ENCODE measurements around the gene AMOT.

The AMOT gene

GRCh38 chrX:112800971-112801775, 39.5 kb downstream of the AMOT start:
- DNase-seq: no peak

DNA sequence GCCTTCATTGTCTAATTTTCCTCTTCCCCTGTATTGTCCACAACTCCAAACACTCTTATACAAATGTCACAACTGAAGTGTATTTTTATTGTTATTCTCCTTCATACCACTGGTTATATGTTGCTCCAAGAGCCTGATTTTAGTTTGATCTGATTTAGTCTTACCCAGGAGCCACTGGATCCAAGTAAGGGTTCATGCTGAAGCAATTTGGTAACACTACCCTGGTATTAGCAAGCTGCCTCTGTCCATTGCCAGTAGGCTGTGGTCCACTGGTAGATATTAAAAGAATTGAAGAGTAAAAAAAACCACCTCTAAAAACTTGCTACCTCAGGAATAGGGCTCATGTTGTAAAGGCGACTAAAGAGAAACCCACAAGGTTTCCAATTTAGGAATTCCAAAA, 41.2 kb downstream of the AMOT start:
- DNase-seq: no peak

DNA sequence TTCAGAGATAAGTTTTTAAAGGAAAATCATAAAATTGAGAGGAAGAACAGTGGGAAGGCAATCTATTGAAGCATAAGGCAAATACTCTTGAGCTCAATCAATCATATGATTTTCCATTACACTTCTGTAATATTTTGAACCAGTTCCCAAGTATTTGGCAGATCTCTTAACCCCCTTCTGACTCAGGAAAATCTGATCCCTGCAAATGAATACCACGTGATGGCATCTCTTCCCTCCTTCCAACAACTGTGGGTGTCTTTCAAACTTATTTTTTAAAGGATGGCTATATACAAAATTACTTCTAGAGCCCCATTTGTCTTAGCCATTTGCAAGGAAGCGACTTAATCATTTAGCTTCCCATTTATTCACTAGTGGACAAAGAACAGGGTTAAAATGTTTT, 41.9 kb downstream of the AMOT start:
- DNase-seq: no peak

- no peak for DNase-seq
These were observed 50.7 kb downstream of the AMOT start for GRCh38 chrX:112789931-112790330.

DNA sequence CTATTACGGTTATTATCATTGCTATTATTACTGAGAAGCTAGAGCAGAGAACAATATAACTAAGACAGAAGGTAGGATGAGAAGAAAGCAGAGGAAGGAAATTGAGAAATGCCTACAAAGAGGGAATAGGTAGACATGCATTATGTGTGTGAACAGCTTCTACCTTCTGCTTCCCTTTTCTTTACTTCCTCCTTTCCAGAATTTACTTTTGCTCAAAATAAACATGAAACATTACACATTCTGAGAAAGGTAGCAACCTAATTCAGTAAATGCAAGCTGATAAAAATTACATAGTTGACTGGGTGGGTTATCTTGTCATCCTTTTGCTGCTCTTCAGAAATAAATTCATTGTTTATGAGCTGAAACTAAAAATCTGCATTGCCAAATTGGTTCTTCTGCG, 54.6 kb downstream of the AMOT start:
- no peak for DNase-seq

DNA sequence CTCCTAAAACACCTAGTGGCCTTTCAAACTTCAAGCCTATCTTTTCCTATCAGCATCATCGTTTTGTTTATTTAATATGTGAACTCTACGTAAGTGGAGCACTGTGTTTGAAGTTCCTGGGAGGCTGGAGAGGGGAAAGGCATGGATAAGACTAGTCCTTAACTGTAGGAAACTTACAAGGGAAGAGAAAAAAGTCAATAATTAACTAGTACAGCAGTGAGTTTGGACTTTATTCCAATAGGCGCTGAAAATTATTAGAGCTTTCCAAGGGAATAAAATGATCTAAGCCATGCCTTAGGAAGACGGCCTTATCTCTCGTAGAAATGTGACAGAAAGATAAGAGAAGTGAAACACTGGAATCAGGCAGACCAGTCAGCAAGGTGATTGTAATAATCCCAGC, 55.3 kb downstream of the AMOT start:
- no peak for DNase-seq

DNA sequence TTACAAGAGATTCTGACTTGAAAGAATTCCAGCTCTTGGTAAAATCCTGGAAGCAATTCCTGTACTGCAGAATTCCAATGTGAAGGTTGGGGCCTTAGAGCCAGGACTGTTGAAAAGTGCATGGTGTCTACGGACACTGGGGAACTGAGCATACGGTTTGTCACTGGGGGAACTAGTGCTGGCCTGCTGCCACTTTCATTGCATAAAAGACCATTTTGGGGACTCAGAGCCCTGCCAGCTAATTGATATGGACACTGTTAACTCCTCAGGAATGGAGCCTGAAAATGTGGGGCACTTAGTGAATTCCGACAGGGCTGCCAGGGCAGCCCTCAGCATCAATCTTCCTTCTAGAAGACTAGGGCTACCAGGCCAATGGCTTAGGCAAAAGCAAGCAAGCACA, 55.9 kb downstream of the AMOT start:
- no peak for DNase-seq

- no peak for DNase-seq
These were observed 61.5 kb downstream of the AMOT start for GRCh38 chrX:112779139-112779538.

DNA sequence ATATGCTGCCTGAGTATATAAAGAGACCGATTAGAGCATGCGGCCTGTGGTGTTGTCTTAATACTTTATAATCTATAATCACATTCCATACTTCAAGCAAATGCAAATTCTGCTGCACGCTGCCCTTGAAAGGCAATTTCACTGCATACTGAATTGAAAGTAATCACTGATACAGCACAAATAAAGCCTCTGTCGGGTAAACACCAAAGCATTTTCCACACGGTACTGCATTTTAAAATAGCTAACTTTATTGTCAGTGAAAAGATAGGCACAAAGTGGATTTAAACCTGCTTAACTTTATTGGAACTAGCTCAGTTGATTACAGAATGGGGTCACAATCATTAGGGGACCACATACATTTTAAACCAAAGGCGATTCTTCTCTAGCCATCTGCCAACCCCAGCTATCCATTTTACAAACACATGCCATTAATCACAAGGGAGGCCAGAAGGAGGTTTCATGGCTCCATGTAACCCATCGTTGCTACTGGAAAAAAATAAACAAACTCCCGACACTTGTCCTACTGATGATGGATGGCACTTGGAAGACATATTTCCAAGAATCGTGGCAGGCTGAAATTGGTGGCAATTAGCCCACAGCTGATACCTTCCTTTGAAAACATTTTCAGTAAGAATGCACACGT, 65.9 kb downstream of the AMOT start:
- no peak for DNase-seq

GRCh38 chrX:112774142-112774541, 66.5 kb downstream of the AMOT start:
- no peak for DNase-seq

DNA sequence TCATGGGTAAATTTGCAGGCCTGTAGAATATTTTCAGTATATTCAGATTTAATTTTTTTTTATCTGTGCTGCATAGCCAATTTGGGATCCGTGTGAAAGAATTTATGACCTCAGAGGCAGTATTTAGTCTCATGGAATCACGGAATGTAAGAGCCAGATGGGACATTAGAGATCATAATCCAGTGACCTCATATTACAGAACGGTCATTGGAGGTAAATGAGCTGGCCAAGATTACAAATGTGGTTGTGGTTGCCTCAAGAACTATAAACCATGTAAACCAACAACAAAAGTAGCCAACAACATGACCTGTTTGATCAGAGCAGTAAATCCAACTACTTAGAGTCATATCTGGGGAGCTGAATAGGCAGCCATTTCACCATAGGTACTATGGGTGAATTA, 71.6 kb downstream of the AMOT start:
- no peak for DNase-seq

- no peak for DNase-seq
These were observed 72.1 kb downstream of the AMOT start for GRCh38 chrX:112768563-112768962.

GRCh38 chrX:112766774-112767173, 73.9 kb downstream of the AMOT start:
- DNase-seq: no peak

DNA sequence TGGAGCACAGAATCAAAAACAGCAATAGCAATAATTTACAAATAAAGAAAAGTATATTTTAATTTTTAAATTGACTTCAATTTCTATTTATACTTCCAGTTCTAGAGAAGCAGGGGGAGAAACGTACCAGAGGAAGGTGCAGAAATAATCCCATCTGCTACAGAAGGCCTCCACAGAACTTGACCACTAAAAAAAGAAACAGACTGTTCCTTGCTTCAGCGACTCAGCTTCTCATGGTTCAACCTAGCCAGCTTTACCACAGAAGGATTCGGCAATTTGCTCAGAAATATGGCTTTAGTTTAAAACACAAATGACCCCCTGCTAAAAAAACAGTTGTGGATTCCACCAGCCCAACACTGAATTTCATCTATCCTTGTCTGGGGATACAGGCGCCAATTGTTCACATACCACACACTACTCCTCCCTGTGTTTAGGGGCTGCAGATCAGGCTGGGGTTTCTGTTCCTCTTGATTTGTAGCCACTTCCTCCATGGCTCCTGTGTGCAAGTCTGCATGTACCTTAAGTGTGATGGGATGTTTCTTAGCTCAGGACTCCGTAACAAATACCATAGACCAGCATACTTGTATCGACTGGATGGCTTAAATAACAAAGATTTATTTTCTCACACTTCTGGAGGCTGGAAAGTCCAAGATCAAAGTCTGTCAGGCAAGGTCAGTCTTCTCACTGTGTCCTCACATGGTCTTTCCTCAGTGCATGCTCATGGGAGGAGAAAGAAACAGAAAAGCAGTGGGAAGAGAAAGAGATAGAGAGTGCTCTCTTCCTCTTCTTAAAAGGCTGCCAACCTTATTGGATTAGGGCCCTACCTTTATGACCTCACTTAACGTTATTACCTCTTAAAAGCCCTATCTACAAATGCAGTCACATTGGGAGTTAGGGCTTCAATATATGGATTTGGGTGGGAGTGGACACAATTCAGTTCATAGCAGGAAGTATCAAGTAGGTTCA, 79.1 kb downstream of the AMOT start:
- DNase-seq: no peak

DNA sequence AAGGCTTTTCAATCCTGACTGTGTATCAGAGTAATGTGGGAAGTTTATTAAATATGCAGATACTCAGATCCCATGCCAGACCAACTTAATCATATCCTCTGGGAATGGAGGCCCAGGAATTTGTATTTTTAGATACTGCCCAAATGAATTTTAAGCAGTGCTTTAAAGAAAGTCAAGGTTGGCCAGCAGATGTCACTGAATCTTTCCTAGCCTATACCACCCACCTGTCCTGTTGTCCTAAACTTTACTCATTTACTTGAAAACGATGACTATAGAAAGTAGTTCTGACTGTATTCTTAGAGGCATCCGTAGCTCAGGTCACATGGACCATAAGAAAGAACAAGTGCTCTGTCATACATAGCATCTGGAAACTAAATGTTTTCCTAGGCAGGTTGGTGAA, 79.9 kb downstream of the AMOT start:
- no peak for DNase-seq

GRCh38 chrX:112759966-112760365, 80.7 kb downstream of the AMOT start:
- no peak for DNase-seq

DNA sequence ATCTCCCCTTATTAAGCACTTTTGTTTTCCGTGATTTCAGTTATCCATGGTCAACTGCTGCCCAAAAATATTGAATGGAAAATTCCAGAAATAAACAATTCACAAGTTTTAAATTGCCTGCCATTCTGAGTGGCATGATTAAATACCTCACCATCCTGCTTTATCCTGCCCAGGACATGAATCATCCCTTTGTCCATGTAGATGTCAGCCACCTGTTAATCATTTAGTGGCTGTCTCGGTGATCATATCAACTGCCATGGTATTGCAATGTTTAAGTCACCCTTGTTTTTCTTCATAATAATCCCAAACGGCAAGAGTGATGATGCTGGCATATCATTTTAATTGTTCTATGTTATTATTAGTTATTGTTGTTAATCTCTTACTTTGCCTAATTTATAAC, 81.1 kb downstream of the AMOT start:
- DNase-seq: no peak

GRCh38 chrX:112757946-112758345, 82.7 kb downstream of the AMOT start:
- DNase-seq: no peak

DNA sequence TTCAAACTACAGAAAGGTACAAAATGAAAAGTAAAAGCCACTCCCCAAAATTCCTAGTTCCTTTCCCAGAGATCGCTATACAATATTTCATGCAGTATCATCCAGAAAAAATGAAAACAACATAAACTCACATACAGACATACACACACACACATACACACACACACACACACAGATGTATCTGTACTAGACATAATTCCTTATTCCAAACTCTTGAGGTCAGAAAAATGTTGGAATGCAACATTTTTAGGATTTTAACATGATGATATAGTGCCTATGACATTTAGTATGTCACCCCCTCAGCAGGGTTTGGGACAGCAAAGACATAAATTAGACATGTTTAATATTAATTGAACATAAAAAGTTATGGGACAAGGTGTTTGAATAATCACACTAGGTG, 87.5 kb downstream of the AMOT start:
- DNase-seq: no peak

- DNase-seq: no peak
These were observed 89.6 kb downstream of the AMOT start for GRCh38 chrX:112751076-112751475.

DNA sequence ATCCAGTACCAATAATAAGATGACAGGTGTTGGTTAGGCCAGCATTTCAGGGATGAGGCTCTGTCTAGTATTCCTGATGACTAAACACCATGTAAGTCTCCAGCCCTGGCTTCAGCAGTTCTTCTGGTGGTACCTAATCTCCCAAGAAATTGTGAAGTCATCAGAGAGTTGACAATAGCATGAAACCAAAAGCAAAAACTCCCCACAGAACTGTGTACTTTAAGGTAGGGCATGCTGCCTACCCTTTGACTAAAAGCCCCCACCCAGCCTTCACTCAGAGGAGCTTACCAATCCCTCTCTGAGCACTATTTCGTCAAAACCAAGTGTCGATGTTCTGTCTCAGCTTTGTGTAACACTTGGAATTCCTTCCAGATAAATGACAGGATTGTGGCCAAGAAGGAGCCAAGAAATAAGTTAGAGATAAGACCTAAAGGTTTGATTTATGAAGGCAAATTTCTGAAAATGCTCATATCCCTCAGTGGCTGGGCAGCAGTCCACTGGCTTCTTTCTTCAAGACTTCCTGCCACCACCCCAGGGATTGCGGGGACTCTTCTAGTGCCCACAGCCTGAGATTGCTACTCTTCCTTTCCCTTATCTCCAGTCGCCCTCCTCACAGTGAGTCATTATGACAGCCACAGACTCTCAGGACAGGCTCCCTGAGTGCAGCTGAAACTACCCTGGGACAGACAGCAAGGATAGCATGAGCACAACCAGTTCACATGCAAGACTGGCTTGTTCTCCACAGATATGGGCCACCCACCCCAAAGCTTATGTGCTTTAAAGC, 93.6 kb downstream of the AMOT start:
- no peak for DNase-seq

DNA sequence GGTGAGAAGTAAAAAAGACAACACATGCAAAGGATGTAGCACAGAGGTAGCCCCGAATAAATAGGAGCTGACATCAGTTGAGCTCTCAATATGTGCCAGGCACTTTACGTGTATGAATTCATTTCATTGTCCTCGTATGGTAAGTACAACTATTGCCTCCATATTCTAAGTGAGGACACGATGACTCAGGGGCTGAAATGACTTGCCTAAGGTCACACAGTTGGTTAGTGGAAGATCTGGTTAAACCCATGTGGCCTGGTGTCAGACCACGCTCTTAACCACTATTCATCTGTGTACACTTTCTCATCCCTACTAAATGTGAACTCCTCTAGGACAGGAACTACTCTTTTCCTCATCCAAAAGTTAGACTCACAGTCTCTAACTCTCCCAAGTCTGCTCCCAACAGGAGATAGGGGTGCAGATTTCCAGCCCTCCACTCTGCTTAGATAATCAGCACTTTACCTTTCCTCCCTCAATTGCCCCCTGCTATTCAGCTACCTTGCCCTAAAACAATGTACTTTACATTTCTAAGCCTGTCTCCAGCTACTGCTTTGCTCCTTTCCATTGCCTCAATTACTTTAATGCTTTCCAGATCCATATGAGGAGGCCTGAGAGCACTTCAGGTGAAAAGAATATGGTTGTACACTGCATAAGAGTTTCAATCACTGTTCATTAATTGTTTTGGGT, 102.1 kb downstream of the AMOT start:
- no peak for DNase-seq

Data from NCI-H1436 treated with DMSO at 0.1 percent for 48 hours (cell line).